Spleen (tissue), 13 donors: ENCODE data around the gene PCBD1. TPM values are rescaled to one million over a fixed set of nuclear protein-coding genes. Genes with fewer than 3 reads are reported as not detected.

Experiments
- DNase-seq: peaks from one replicate; pipeline ENCODE4 v3.0.0-alpha.2; 2020
- H3K27ac ChIP-seq, 8 donors: fragments of 200-600 bp; sonication (generic) in 7 of 8; 1 replicate in 4 of 8; 2 replicates in 4 of 8; pipeline versions ENCODE4 v1.5.0 to v1.8.0; 2016 to 2021; ENCODE audit warnings: inconsistent platforms in 4 of 8, mild to moderate bottlenecking in 4 of 8, moderate library complexity in 1 of 8
- H3K27me3 ChIP-seq, 7 donors: fragments of 200-600 bp; sonication (generic) in 6 of 7; replicated peaks in 1 of 7; 1 replicate in 4 of 7; 2 replicates in 3 of 7; pipeline versions ENCODE4 v1.5.0 to v1.8.0; 2016 to 2021; ENCODE audit warnings: inconsistent platforms in 3 of 7, mild to moderate bottlenecking in 1 of 7
- H3K36me3 ChIP-seq, 6 donors: fragments of 200-600 bp; sonication (generic) in 5 of 6; 1 replicate in 4 of 6; 2 replicates in 2 of 6; pipeline versions ENCODE4 v1.5.0 to v1.8.0; 2016 to 2021; ENCODE audit warnings: inconsistent platforms in 2 of 6
- H3K4me1 ChIP-seq, 6 donors: fragments of 200-600 bp; sonication (generic) in 5 of 6; 1 replicate in 3 of 6; 2 replicates in 3 of 6; pipeline versions ENCODE4 v1.5.0 to v1.8.0; 2016 to 2021; ENCODE audit warnings: inconsistent platforms in 3 of 6
- H3K4me3 ChIP-seq, 8 donors: fragments of 200-600 bp; sonication (generic) in 7 of 8; 1 replicate in 4 of 8; 2 replicates in 4 of 8; pipeline versions ENCODE4 v1.5.0 to v1.8.0; 2016 to 2021; ENCODE audit warnings: inconsistent platforms in 4 of 8, mild to moderate bottlenecking in 4 of 8, moderate library complexity in 2 of 8
- H3K9me3 ChIP-seq, 8 donors: fragments of 200-600 bp; sonication (generic) in 7 of 8; 1 replicate in 4 of 8; 2 replicates in 4 of 8; pipeline versions ENCODE4 v1.5.0 to v1.8.0; 2016 to 2021; ENCODE audit warnings: inconsistent platforms in 4 of 8
- POLR2A ChIP-seq, 3 donors: fragments of 450-650 bp; IDR thresholded peaks; one replicate each; pipeline ENCODE4 v1.5.1; 2017; ENCODE audit warnings: antibody characterized with exemption in 3 of 3, mild to moderate bottlenecking in 1 of 3
- POLR2AphosphoS5 ChIP-seq, 3 donors: sonication (generic); formaldehyde crosslinking; IDR thresholded peaks; one replicate each; pipeline ENCODE4 v1.5.1; 2017; ENCODE audit warnings: antibody characterized with exemption in 3 of 3
- WGBS, 5 donors: extraction: QIAGEN DNeasy Blood & Tissue Kit in 3 of 5; methylation state at CpG; one replicate each; pipeline versions ENCODE4 v1.1.5 to v1.1.7; 2013 to 2018; 5-methylcytosine and 5-hydroxymethylcytosine counted together
- intact Hi-C: fragments of 100-400 bp; cut with DNase I; formaldehyde crosslinking; loops from one replicate; pipeline ENCODE4 v1.15.0; 2023; ENCODE audit warnings: low total_unique reads
- long read RNA-seq, 2 donors: transcript quantifications; one replicate each; lab custom pipeline, GENCODE V29; 2026
- polyA plus RNA-seq, 3 donors: library from polyadenylated mRNA; stranded (reverse); fragments of 200-250 nt; gene quantifications; one replicate each; pipeline ENCODE4 v1.2.1, GENCODE V29; 2013
- total RNA-seq, 7 donors: library from RNA; depleted of rRNA in 3 of 7; stranded (reverse); fragments of >200 nt in 3 of 7; fragmentation: NEBNext Ultra II Directional in 4 of 7; extraction: Animal tissue kit (Norgen Biotek cat#: 25700) in 4 of 7; gene quantifications; one replicate each; pipeline versions ENCODE4 v1.1.0 to v1.2.1, GENCODE V29; 2016 to 2021
- TF ChIP-seq, protein P1 (sequence below), 11 experiments: fragments of 200-600 bp in 7 of 11; fragments of 450-650 bp in 4 of 11; sonication (generic) in 4 of 11; IDR thresholded peaks in 8 of 11; conservative IDR thresholded peaks in 3 of 11; 1 replicate in 7 of 11; 2 replicates in 4 of 11; pipeline versions ENCODE4 v1.4.0 to v1.8.0; 2016 to 2021; ENCODE audit warnings: antibody characterized with exemption in 11 of 11, inconsistent platforms in 4 of 11, mild to moderate bottlenecking in 1 of 11
- donor health status: healthy with polysubstance abuse.
- donor health status: DM: no; HTN: no; CAD: no; lungs with moderate emphysema.
- donor health status: DM: no; HTN: no; CAD: no.
- donor health status: Bipolar disorder and iron deficiency.
- donor health status: healthy.
- donor health status: DM: no; HTN: no; CAD: no.
- donor health status: DM: yes; HTN: yes; CAD: no.

Gene PCBD1
- 10 to 100 TPM; 24.5 to 36.1 (median 29.8) TPM for total RNA-seq
- polyA plus RNA-seq: 10 to 100 TPM; 25.0 to 45.6 (median 45.2) TPM
- long read RNA-seq, donor 1, transcript PCBD1-201 (4 exons, 1,006 nt): major isoform, 23 of 28 reads
- long read RNA-seq, donor 1, partial matches to known transcripts: 5 of 28 reads
- long read RNA-seq, donor 1, other reads (novel, unspliced or antisense): 0 of 28 reads
- long read RNA-seq, donor 2, transcript PCBD1-201 (4 exons, 1,006 nt): major isoform, 26 of 37 reads
- long read RNA-seq, donor 2, partial matches to known transcripts: 11 of 37 reads
- long read RNA-seq, donor 2, other reads (novel, unspliced or antisense): 0 of 37 reads

DNA sequence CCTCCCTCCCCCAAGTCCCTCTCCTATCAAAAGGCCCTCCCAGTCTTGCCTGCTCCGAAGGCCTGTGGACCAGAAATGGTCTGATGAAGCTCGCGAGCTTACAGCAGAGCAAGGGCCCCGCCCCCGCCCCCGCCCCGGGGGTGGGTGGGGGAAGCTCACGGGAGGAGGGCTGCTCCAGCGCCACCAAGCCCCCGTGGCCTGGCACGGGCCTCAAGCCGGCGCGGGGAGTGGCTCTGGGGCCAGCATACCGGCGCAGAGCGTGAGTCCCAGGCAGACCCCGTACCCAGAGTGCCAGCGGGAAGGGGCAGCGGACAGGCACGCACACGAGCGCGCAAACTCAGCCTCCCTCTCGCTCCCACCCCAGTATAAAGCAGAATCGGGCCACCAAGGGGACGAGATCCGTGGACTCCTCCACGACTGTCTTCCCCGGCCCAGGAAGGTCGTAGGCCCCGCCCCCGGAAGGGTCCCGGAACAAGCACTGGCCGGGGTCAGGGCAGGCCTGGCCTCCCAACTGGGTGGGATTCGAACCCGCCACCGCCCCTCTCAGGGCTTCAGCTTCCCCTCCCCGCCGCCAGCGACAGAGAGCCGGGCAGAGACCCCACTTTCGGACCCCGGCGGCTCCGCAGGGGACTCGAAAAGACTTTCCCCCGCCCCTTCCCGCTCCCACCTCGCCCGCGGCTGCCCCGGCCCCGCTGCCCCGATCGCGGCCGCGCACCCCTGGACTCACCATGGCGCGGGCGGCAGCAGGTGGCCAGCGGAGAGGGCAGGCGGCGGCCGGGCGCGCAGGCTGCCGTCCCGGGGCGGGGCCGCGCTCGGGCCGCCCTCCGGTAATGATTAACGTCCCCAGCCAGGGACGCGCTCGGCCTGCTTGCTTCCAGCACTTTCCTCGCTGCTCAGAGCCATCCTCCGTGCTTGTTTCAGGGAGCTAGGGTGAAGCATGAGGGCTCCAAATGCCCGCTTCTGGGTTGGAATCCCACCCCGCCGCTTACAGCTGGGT is at the start of gene PCBD1:
PCBD1 (minus strand) TSS at position 762 of the 997 bp plus-strand sequence; CDS start at position 730, 32 bp downstream.
- Histone ChIP-seq H3K4me3 (peak within 1 kb of the TSS; percentile 62 to 85 (median 76)), H3K36me3 (peaks cover 0 to 29% (median 7%) of the 10 kb centered on the region in 6 donors), H3K9me3 (no peaks in the 10 kb centered on the region), H3K27ac (peak within 1 kb of the TSS; percentile 79 to 92 (median 88)), H3K27me3 (no peaks in the 10 kb centered on the region), H3K4me1 (peaks cover 9 to 32% (median 20%) of the 10 kb centered on the region in 6 donors)
- 0 to 2% (median 1%) methylated on average over 11 to 85 of the region's 85 CpGs for WGBS, 5 donors
- peak; percentile 78 to 86 (median 85) for TF ChIP-seq POLR2AphosphoS5 (IDR thresholded peaks at IDR 0.05)
- TF ChIP-seq, protein P1, sequence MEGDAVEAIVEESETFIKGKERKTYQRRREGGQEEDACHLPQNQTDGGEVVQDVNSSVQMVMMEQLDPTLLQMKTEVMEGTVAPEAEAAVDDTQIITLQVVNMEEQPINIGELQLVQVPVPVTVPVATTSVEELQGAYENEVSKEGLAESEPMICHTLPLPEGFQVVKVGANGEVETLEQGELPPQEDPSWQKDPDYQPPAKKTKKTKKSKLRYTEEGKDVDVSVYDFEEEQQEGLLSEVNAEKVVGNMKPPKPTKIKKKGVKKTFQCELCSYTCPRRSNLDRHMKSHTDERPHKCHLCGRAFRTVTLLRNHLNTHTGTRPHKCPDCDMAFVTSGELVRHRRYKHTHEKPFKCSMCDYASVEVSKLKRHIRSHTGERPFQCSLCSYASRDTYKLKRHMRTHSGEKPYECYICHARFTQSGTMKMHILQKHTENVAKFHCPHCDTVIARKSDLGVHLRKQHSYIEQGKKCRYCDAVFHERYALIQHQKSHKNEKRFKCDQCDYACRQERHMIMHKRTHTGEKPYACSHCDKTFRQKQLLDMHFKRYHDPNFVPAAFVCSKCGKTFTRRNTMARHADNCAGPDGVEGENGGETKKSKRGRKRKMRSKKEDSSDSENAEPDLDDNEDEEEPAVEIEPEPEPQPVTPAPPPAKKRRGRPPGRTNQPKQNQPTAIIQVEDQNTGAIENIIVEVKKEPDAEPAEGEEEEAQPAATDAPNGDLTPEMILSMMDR (IDR thresholded peaks at IDR 0.05 in 8 of 11, conservative IDR thresholded peaks at IDR 0.05 in 3 of 11): no peak
- peak in 1 of 3 donors; percentile 56 for TF ChIP-seq POLR2A (IDR thresholded peaks at IDR 0.05)
- peak; percentile 94 for DNase-seq
- intact Hi-C loops: loop anchor here (10.0 kb wide), 1 partner anchor 423 kb away; no protein-coding TSS in a partner anchor

DNA sequence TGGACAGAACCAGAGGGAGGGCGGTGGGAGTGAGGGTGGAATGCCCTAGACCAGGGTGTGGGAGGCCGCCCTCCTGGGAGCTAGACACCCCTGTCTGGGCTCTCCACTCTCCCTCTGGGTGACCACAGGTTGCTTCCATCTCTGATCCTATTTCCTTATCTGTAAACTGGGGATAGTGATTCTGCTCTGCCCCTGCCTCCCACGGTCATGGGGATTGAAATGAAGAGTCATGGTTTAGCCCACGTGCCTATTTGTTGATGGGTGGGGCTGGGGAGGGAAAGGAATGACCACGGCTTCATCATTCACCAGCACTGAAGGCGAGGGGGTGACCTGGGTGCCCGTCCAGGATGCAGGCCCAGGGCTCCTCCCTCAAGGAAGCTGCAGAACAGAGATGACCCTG is 49.3 kb upstream of the PCBD1 start:
- DNase-seq: no peak
- WGBS, 5 donors: 73 to 87% (median 79%) methylated on average over 5 to 7 of the region's 7 CpGs

DNA sequence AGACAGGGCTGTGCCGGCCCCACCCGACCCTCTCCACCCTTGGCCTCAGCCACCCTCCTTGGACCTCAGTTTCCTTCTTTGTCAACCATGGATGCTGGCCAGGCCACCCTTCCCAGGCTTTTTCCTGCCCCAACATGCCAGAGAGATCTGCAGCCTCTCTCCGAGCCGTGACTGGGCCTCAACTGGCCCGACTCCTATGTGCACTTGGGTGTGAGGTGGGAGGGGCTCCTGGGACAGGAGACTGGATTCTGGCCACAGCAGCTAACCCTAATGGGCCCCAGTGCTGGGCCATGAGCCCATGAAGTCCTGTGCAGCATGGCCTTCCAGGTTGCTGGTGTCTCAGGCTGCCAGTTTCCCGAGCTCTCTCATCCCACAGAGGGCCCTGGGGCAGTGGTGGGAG is 47.7 kb upstream of the PCBD1 start:
- TF ChIP-seq, protein P1 (IDR thresholded peaks at IDR 0.05 in 8 of 11, conservative IDR thresholded peaks at IDR 0.05 in 3 of 11): no peak
- TF ChIP-seq POLR2A (IDR thresholded peaks at IDR 0.05) (no peak), POLR2AphosphoS5 (IDR thresholded peaks at IDR 0.05) (no peak)
- DNase-seq: no peak
- H3K4me3 ChIP-seq: no peak overlapping the region
- no peaks in the 10 kb centered on the region for H3K36me3 ChIP-seq
- H3K4me1 ChIP-seq: peaks cover 0 to 25% (median 6%) of the 10 kb centered on the region in 6 donors
- peaks cover 0 to 45% (median 0%) of the 10 kb centered on the region in 7 donors for H3K27me3 ChIP-seq
- no peak overlapping the region for H3K27ac ChIP-seq
- H3K9me3 ChIP-seq: no peaks in the 10 kb centered on the region
- 60 to 82% (median 78%) methylated on average over 5 to 6 of the region's 6 CpGs for WGBS, 5 donors
- intact Hi-C loops: no loop called here

More for the DNA sequence above, 49.3 kb upstream of the PCBD1 start:
- intact Hi-C loops: no loop called here
- TF ChIP-seq POLR2AphosphoS5 (IDR thresholded peaks at IDR 0.05) (no peak), POLR2A (IDR thresholded peaks at IDR 0.05) (no peak)
- TF ChIP-seq, protein P1 (IDR thresholded peaks at IDR 0.05 in 8 of 11, conservative IDR thresholded peaks at IDR 0.05 in 3 of 11): no peak
- Histone ChIP-seq H3K36me3 (no peaks in the 10 kb centered on the region), H3K4me1 (peaks cover 0 to 25% (median 6%) of the 10 kb centered on the region in 6 donors), H3K27ac (no peak overlapping the region), H3K27me3 (peaks cover 0 to 43% (median 0%) of the 10 kb centered on the region in 7 donors), H3K9me3 (no peaks in the 10 kb centered on the region), H3K4me3 (no peak overlapping the region)
